HCT116 (cell line): ENCODE measurements around the gene GARIN5B. TPM values are rescaled to one million over a fixed set of nuclear protein-coding genes. Genes with fewer than 3 reads are reported as not detected.

ENCODE experiments used
- ATAC-seq: fragments of 200-7000 bp; cut with Tn5 transposase; 2 replicates; pipeline ENCODE4 v1.9.1; 2020; ENCODE audit warnings: mild to moderate bottlenecking, moderate library complexity
- BruUV-seq: library from RNA; stranded (reverse); fragments of 400-500 nt; replicated peaks from 2 replicates; lab custom pipeline; 2021; lab: Mats Ljungman, UMichigan
- CTCF ChIA-PET: fragments of 300-600 bp; sonication (Branson Sonifier 250); formaldehyde crosslinking; loops from one replicate; lab custom pipeline; 2021; ENCODE audit warnings: antibody characterized with exemption; lab: Charles Lee
- POLR2A ChIA-PET: fragments of 300-600, 350-600 bp; sonication (Branson Sonifier 250); formaldehyde crosslinking; loops from one replicate; lab custom pipeline; 2021; ENCODE audit warnings: antibody characterized with exemption; lab: Charles Lee
- RAD21 ChIA-PET, 2 experiments: fragments of 300-600 bp; sonication (Branson Sonifier 250); formaldehyde crosslinking; loops; one replicate each; lab custom pipeline; 2023; ENCODE audit warnings: low total read pairs in 2 of 2; ENCODE audit not compliant: uncharacterized antibody in 2 of 2, unreplicated experiment in 2 of 2, low non-redundant PET in 1 of 2; lab: Charles Lee
- DNase-seq: peaks from one replicate; pipeline ENCODE4 v3.0.0-alpha.2; 2010; ENCODE audit warnings: low read depth, low spot score
- H2AFZ ChIP-seq: fragments of 200-600 bp; shearing (Covaris generic), sonication (generic); 2 replicates; pipeline ENCODE4 v1.6.1; 2017; ENCODE audit warnings: low read depth, mixed run types, mixed read lengths, antibody characterized with exemption, low read length; ENCODE audit not compliant: poor library complexity, severe bottlenecking
- H3K27ac ChIP-seq: 2 replicates; pipeline ENCODE4 v1.5.1; 2012; ENCODE audit warnings: low read depth, low read length
- H3K27me3 ChIP-seq: fragments of 200-600 bp; sonication (generic); 2 replicates; pipeline ENCODE4 v1.6.1; 2016; ENCODE audit warnings: mixed run types, low read length, mixed read lengths; ENCODE audit not compliant: insufficient read depth
- H3K36me3 ChIP-seq, 2 experiments: fragments of 200-500 bp in 1 of 2; fragments of 200-600 bp in 1 of 2; sonication (Bioruptor generic) in 1 of 2; sonication (generic) in 1 of 2; 2 replicates each; pipeline versions ENCODE4 v1.5.1 to v1.6.1; 2014 to 2016; ENCODE audit warnings: low read length in 2 of 2, inconsistent platforms in 1 of 2, mixed read lengths in 1 of 2, mixed run types in 1 of 2; ENCODE audit not compliant: insufficient read depth in 2 of 2, control insufficient read depth in 1 of 2
- H3K4me1 ChIP-seq, 2 experiments: fragments of 200-600 bp in 1 of 2; sonication (generic) in 1 of 2; 2 replicates each; pipeline versions ENCODE4 v1.5.1 to v1.6.1; 2012 to 2017; ENCODE audit warnings: low read length in 2 of 2, inconsistent platforms in 1 of 2, mild to moderate bottlenecking in 1 of 2, mixed read lengths in 1 of 2, mixed run types in 1 of 2, moderate library complexity in 1 of 2; ENCODE audit not compliant: insufficient read depth in 2 of 2, control insufficient read depth in 1 of 2
- H3K4me2 ChIP-seq: fragments of 200-600 bp; sonication (generic); 2 replicates; pipeline ENCODE4 v1.6.1; 2017; ENCODE audit warnings: mixed run types, low read length, mixed read lengths
- H3K4me3 ChIP-seq, 2 experiments: fragments of 200-600 bp in 1 of 2; sonication (generic) in 1 of 2; replicated peaks in 1 of 2; 2 replicates each; pipeline ENCODE4 v1.5.1; 2011 to 2016; ENCODE audit warnings: low read length in 2 of 2, control low read depth in 1 of 2, low read depth in 1 of 2, mild to moderate bottlenecking in 1 of 2, mixed read lengths in 1 of 2, mixed run types in 1 of 2
- H3K79me2 ChIP-seq: fragments of 200-600 bp; sonication (generic); 2 replicates; pipeline ENCODE4 v1.6.1; 2017; ENCODE audit warnings: mild to moderate bottlenecking, mixed run types, low read length, moderate library complexity, mixed read lengths; ENCODE audit not compliant: insufficient read depth
- H3K9ac ChIP-seq: fragments of 200-600 bp; sonication (generic); 2 replicates; pipeline ENCODE4 v1.6.1; 2016; ENCODE audit warnings: low read length, mixed read lengths
- H3K9me2 ChIP-seq: fragments of 200-600 bp; sonication (generic), shearing (Covaris generic); 2 replicates; pipeline ENCODE4 v1.6.1; 2017; ENCODE audit warnings: mixed run types, mild to moderate bottlenecking, moderate library complexity; ENCODE audit not compliant: insufficient read depth
- H3K9me3 ChIP-seq, 2 experiments: fragments of 200-500 bp in 1 of 2; fragments of 200-600 bp in 1 of 2; sonication (Bioruptor generic) in 1 of 2; sonication (generic) in 1 of 2; 2 replicates each; pipeline ENCODE4 v1.6.1; 2014 to 2017; ENCODE audit warnings: low read length in 2 of 2, mixed read lengths in 2 of 2, inconsistent platforms in 1 of 2, low read depth in 1 of 2, mild to moderate bottlenecking in 1 of 2, mixed run types in 1 of 2, moderate library complexity in 1 of 2; ENCODE audit not compliant: control insufficient read depth in 1 of 2, insufficient read depth in 1 of 2
- H4K20me1 ChIP-seq: fragments of 200-600 bp; sonication (generic), shearing (Covaris generic); 2 replicates; pipeline ENCODE4 v1.6.1; 2017; ENCODE audit warnings: mixed run types, mild to moderate bottlenecking, moderate library complexity; ENCODE audit not compliant: insufficient read depth
- CBX3 ChIP-seq: IDR thresholded peaks from 2 replicates; pipeline ENCODE4 v1.6.1; 2012; ENCODE audit warnings: low read depth
- CEBPB ChIP-seq: IDR thresholded peaks from 2 replicates; pipeline ENCODE4 v1.6.1; 2012; ENCODE audit warnings: low read depth
- CTCF ChIP-seq, 3 experiments: fragments of 200-600 bp in 1 of 3; sonication (generic) in 1 of 3; IDR thresholded peaks in 2 of 3; conservative IDR thresholded peaks in 1 of 3; 2 replicates each; pipeline ENCODE4 v1.5.1; 2012 to 2017; ENCODE audit warnings: low read depth in 2 of 3, low read length in 2 of 3, antibody characterized with exemption in 1 of 3, borderline replicate concordance in 1 of 3, control low read depth in 1 of 3, mild to moderate bottlenecking in 1 of 3, mixed read lengths in 1 of 3, mixed run types in 1 of 3, moderate library complexity in 1 of 3; ENCODE audit not compliant: insufficient read depth in 1 of 3
- EZH2 ChIP-seq: fragments of 200-600 bp; sonication (generic); IDR thresholded peaks from 2 replicates; pipeline ENCODE4 v1.6.1; 2017; ENCODE audit warnings: antibody characterized with exemption, mixed run types
- FOSL1 ChIP-seq: IDR thresholded peaks from 2 replicates; pipeline ENCODE4 v1.6.1; 2012; ENCODE audit warnings: low read depth
- JUND ChIP-seq: IDR thresholded peaks from 2 replicates; pipeline ENCODE4 v1.6.1; 2012
- RAD21 ChIP-seq: IDR thresholded peaks from 2 replicates; pipeline ENCODE4 v1.6.1; 2012; ENCODE audit warnings: low read depth, mild to moderate bottlenecking
- REST ChIP-seq: IDR thresholded peaks from 2 replicates; pipeline ENCODE4 v1.6.1; 2012; ENCODE audit warnings: low read depth
- SRF ChIP-seq: IDR thresholded peaks from 2 replicates; pipeline ENCODE4 v1.6.1; 2012; ENCODE audit warnings: low read depth
- TCF7L2 ChIP-seq: IDR thresholded peaks from 2 replicates; pipeline ENCODE4 v1.7.0; 2011; ENCODE audit warnings: borderline replicate concordance, inconsistent platforms; ENCODE audit not compliant: insufficient read depth, insufficient read length; ENCODE audit errors: extremely low read depth
- YY1 ChIP-seq: IDR thresholded peaks from 2 replicates; pipeline ENCODE4 v1.6.1; 2011; ENCODE audit warnings: low read length, low read depth, moderate library complexity, mild to moderate bottlenecking; ENCODE audit not compliant: insufficient replicate concordance; ENCODE audit errors: extremely low read depth
- ZBTB33 ChIP-seq: IDR thresholded peaks from 2 replicates; pipeline ENCODE4 v1.6.1; 2011; ENCODE audit warnings: mild to moderate bottlenecking, low read length, moderate library complexity; ENCODE audit not compliant: insufficient replicate concordance; ENCODE audit errors: extremely low read depth
- ZNF274 ChIP-seq: fragments of 200-500 bp; sonication (Bioruptor generic); IDR thresholded peaks from 2 replicates; pipeline ENCODE4 v1.6.1; 2014; ENCODE audit warnings: mild to moderate bottlenecking, low read depth, low read length, inconsistent platforms
- intact Hi-C: fragments of 100-400 bp; cut with micrococcal nuclease; formaldehyde crosslinking; loops from 2 replicates; pipeline ENCODE4 v1.10.0; 2022
- total RNA-seq: library from RNA; stranded (reverse); gene quantifications from one replicate; pipeline ENCODE4 v1.2.1, GENCODE V29; 2021; ENCODE audit not compliant: unreplicated experiment

The GARIN5B gene
- total RNA-seq, 1 experiment from 2014 or later = not detected

GRCh38 chr19:55336101-55336500 is 27.0 kb downstream of the GARIN5B start:
- ATAC-seq = no peak
- DNase-seq = no peak
- H2AFZ ChIP-seq = no peak overlapping the region
- no peaks in the 10 kb centered on the region for H4K20me1 ChIP-seq
- POLR2A ChIA-PET = no interaction called here
- H3K79me2 ChIP-seq = peaks cover 9% of the 10 kb centered on the region; the same call in 1 of the 2 replicates
- H3K27me3 ChIP-seq = no peaks in the 10 kb centered on the region
- BruUV-seq = no TSS peak
- H3K4me2 ChIP-seq = no peak overlapping the region
- H3K9me2 ChIP-seq = no peaks in the 10 kb centered on the region
- no peaks in the 10 kb centered on the region for H3K9me3 ChIP-seq
- no peaks in the 10 kb centered on the region for H3K36me3 ChIP-seq
- RAD21 ChIA-PET = no interaction called here
- CTCF ChIA-PET = no interaction called here
- H3K27ac ChIP-seq = no peak overlapping the region
- H3K4me3 ChIP-seq = no peak overlapping the region
- intact Hi-C loops = no loop called here
- no peak overlapping the region for H3K9ac ChIP-seq
- H3K4me1 ChIP-seq = peaks cover 7 to 31% of the 10 kb centered on the region in 2 experiments
- TF ChIP-seq SRF = no peak

- intact Hi-C loops = no loop called here
- no peaks in the 10 kb centered on the region for H3K79me2 ChIP-seq
- no peaks in the 10 kb centered on the region for H3K36me3 ChIP-seq
- RAD21 ChIA-PET = no interaction called here
- TF ChIP-seq REST = no peak
- no peak for TF ChIP-seq FOSL1
- no peak for TF ChIP-seq ZNF274
- no peak for TF ChIP-seq EZH2
- no peak for TF ChIP-seq CEBPB
- no peak for TF ChIP-seq TCF7L2
- no peak for TF ChIP-seq CTCF (IDR thresholded peaks at IDR 0.05 in 2 of 3, conservative IDR thresholded peaks at IDR 0.05 in 1 of 3; ENCODE audit: borderline replicate concordance in 1 of 3, insufficient read depth in 1 of 3, low read depth in 2 of 3, low read length in 2 of 3)
- TF ChIP-seq JUND = no peak
- no peak for TF ChIP-seq RAD21
- no peak for TF ChIP-seq CBX3
- TF ChIP-seq YY1 = no peak
- no peak for TF ChIP-seq ZBTB33
- TF ChIP-seq, all 23 proteins: peak for 0
- no peak overlapping the region for H3K9ac ChIP-seq
- BruUV-seq = no TSS peak
- no peak for DNase-seq
- H3K4me2 ChIP-seq = no peak overlapping the region
- POLR2A ChIA-PET = no interaction called here
- H3K4me1 ChIP-seq = peaks cover 7 to 28% of the 10 kb centered on the region in 2 experiments
- no peak overlapping the region for H3K27ac ChIP-seq
- H3K9me2 ChIP-seq = no peaks in the 10 kb centered on the region
- no peaks in the 10 kb centered on the region for H3K9me3 ChIP-seq
- no peak overlapping the region for H2AFZ ChIP-seq
- no peaks in the 10 kb centered on the region for H3K27me3 ChIP-seq
- no peaks in the 10 kb centered on the region for H4K20me1 ChIP-seq
- no peak for ATAC-seq
- CTCF ChIA-PET = no interaction called here
- H3K4me3 ChIP-seq = no peak overlapping the region
Measured at GRCh38 chr19:55333870-55334269, 29.2 kb downstream of the GARIN5B start.
